Sciatic nerve (tissue), 2 donors: ENCODE data around the gene NSD2. TPM values are rescaled to one million over a fixed set of nuclear protein-coding genes. Genes with fewer than 3 reads are reported as not detected.
"Not testable (repeated sequence)": the region's sequence is repeated elsewhere in the genome, so short reads cannot be mapped to it uniquely, and the experiment has no call there.

Experiments used
- ATAC-seq: fragments of 200-7000 bp; cut with Tn5 transposase; one replicate; pipeline ENCODE4 v1.9.1; 2020; ENCODE audit warnings: mild to moderate bottlenecking, moderate library complexity
- DNase-seq: peaks from one replicate; pipeline ENCODE4 v3.0.0-alpha.2; 2020; ENCODE audit warnings: low spot score
- intact Hi-C: fragments of 100-400 bp; cut with DNase I; formaldehyde crosslinking; loops from one replicate; pipeline ENCODE4 v1.14.2; 2022
- microRNA-seq: library from miRNA; unstranded; fragments of <30 nt; microRNA quantifications from one replicate; pipeline ENCODE4 v1.2.0, GENCODE V29; 2020
- total RNA-seq: library from RNA; stranded (reverse); fragmentation: NEBNext Ultra II Directional; extraction: Animal tissue kit (Norgen Biotek cat#: 25700); gene quantifications from one replicate; pipeline ENCODE4 v1.2.1, GENCODE V29; 2021
- donor health status: DM: no; HTN: no; CAD: no.
- donor health status: DM: no; HTN: no; CAD: no.

The NSD2 gene
- total RNA-seq, 1 donor from 2014 or later = 51.4 TPM

DNA sequence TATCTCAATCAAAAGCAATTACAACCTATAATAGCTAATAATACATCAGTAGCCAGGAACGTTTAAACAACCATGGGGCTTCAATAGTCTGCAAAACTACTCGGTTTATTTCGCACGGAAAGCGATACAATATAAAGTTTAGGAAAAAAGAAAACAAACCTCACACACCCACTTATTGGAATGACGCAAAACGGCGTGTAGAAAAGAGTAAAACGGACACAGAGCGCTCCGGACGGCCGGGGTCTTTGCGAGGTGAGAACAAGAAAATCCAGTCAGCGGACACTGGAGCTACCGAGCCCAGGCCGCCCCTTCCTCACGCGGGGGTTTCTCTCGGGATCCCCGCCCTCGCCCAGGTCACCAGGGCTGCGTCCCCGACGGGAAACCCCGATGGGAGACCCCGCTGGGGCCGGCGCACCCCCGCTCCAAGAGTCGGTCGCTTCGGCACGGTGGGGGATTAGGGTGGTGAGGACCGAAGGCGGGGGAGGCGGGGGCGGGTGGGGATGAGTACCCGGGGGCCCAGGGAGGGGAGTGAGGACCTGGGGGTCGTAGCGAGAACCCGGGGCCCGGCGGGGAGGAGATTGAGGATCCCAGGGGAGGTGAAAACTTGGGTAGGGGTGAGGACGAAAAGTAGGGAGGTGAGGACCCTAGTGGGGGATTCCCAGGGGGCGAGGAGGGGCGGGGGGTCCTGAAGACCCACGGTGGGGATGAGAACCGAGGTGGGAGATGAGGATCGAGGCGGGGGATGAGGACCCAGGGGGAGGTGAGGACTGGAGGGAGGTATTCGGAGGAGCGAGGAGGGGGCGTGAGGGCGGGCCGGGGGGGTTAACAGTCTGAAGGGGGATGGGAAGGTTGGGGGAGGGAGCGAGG, 136.8 kb downstream of the NSD2 start:
- peak; percentile 64 for DNase-seq
- ATAC-seq = no peak
- intact Hi-C loops = no loop called here

- ATAC-seq (no peak), DNase-seq (no peak)
Measured at GRCh38 chr4:2008671-2008920, 137.4 kb downstream of the NSD2 start.

GRCh38 chr4:2008921-2009650, 137.9 kb downstream of the NSD2 start, which contains the start of gene NELFA:
TSS of gene NELFA (minus strand) at chr4:2008974. CDS start at chr4:2008959, 15 bp downstream.
- intact Hi-C loops = no loop called here
- ATAC-seq = peak; percentile 98
- DNase-seq = peak; percentile 97

More at GRCh38 chr4:2008671-2008920, 137.4 kb downstream of the NSD2 start:
- intact Hi-C loops = no loop called here

GRCh38 chr4:2009651-2010233, 138.5 kb downstream of the NSD2 start:
- ATAC-seq (peak; percentile 45), DNase-seq (peak; percentile 73)
- intact Hi-C loops = no loop called here

DNA sequence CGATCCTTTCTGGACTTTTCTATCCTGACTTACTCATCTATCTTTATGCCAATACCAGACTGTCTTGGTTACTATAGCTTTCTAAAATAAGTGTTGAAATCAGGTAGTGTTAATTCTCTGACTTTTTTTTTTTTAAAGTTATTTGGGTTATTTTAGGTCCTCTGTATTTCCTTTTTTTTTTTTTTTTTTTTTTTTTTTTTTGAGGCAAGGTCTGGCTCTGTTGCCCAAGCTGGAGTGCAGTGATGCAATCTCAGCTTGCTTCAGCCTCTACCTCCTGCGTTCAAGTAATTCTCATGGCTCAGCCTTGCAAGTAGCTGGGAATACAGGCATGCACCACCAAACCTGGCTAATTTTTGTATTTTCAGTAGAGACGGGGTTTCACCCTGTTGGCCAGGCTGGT, 140.4 kb downstream of the NSD2 start:
- no peak for DNase-seq
- ATAC-seq = no peak
- intact Hi-C loops = no loop called here

DNA sequence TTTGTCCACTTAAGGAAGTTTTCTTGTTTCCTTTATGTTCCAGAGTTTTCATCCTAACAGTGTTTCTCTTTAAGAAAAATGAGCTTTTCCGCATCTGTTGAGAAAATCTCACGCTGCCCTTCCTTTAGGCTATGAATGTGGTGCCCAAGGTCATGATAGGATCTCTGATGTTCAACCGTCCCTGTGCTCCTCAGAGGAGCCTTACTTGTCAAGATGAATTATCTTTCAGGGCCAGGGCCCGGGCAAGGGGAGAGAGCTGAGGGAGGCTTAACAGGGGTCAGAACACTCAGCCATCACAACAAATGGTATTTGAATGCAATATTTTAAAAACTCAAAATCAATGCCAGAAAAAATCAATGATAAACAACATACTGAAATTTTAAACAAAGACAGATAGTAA, 143.8 kb downstream of the NSD2 start:
- no peak for ATAC-seq
- DNase-seq = no peak
- intact Hi-C loops = no loop called here

DNA sequence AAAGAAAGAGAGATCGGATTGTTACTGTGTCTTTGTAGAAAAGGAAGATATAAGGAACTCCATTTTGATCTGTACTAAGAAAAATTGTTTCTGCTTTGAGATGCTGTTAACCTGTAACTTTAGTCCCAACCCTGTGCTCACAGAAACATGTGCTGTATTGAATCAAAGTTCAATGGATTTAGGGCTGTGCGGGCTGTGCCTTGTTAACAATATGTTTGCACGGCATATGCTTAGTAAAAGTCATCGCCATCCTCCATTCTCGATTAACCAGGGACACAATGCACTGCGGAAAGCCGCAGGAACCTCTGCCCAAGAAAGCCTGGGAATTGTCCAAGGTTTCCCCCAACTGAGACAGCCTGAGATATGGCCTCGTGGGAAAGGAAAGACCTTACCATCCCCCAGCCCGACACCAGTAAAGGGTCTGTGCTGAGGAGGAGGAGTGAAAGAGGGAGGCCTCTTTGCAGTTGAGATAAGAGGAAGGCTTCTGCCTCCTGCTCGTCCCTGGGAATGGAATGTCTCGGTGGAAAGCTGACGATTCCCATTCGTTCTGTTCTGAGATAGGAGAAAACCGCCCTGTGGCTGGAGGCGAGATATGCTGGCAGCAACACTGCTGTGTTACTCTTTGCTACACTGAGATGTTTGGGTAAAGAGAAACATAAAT, 150.3 kb downstream of the NSD2 start:
- intact Hi-C loops, DNase-seq, ATAC-seq: not testable (repeated sequence)

DNA sequence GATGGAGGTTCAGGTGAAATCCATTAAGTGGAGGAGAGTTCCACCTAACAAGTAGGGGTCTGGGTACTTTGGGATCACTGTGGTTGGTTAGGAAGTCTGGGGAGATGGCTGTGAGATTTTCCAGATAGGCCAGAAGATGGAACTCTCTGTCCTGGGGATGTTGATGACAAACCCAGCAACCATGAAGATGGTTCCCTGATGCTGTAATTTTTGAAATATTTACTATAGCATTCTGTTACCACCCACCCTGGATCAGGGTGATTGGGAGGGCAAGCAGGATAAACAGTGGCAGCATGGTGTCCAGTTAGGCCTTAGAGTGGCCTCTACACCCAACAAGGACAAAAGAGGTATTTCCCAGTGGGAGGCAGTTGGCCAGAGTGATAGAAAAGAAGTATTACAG, 153.5 kb downstream of the NSD2 start:
- no peak for ATAC-seq
- intact Hi-C loops = no loop called here
- DNase-seq = no peak

GRCh38 chr4:2025817-2026216, 154.6 kb downstream of the NSD2 start:
- intact Hi-C loops = no loop called here
- DNase-seq (no peak), ATAC-seq (no peak)

GRCh38 chr4:2027120-2027519, 155.9 kb downstream of the NSD2 start:
- ATAC-seq, intact Hi-C loops, DNase-seq: not testable (repeated sequence)

DNA sequence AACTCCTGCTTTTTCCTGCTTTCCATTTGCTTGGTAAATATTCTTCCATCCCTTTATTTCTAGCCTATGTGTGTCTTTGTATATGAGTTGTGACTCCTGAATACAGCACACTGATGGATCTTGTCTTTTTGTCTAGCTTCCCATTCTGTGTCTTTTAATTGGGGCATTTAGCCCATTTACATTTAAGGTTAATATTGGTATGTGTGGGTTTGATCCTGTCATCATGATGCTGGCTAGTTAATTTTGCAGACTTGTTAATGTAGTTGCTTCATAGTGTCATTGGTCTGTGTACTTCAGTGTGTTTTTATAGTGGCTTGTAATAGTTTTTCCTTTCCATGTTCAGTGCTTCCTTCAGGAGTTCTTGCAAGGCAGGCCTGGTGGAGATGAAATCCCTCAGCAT, 160.0 kb downstream of the NSD2 start:
- not testable (repeated sequence) for DNase-seq

More for the DNA sequence above, 160.0 kb downstream of the NSD2 start:
- ATAC-seq, intact Hi-C loops: not testable (repeated sequence)

Small RNAs within 50 kb of the gene (microRNA-seq; reads per million reads assigned to microRNA genes)
- not detected for gene MIR943

Other genes with a start within 250 kb of the NSD2 start
- gene FAM53A, start 187.1 kb upstream of the NSD2 start, total RNA-seq = 1.9 TPM
- 23.2 TPM for gene SLBP, start 159.1 kb upstream of the NSD2 start, total RNA-seq
- 24.1 TPM for gene TMEM129, start 150.1 kb upstream of the NSD2 start, total RNA-seq
- 9.9 TPM for gene TACC3, start 149.9 kb upstream of the NSD2 start, total RNA-seq
- gene FGFR3, start 78.1 kb upstream of the NSD2 start, total RNA-seq = 5.4 TPM
- 37.9 TPM for gene LETM1, start 15.2 kb upstream of the NSD2 start, total RNA-seq
- 27.2 TPM for gene NELFA, start 137.6 kb downstream of the NSD2 start, total RNA-seq
- gene NAT8L, start 187.9 kb downstream of the NSD2 start, total RNA-seq = 8.1 TPM